Peyer's patch (tissue), 4 donors: ENCODE data around the gene TPSG1.

ENCODE experiments used
- CTCF ChIP-seq, 6 experiments: fragments of 450-650 bp in 4 of 6; fragments of 200-600 bp in 2 of 6; sonication (generic) in 1 of 6; IDR thresholded peaks; one replicate each; pipeline ENCODE4 v1.5.1; 2017 to 2019; ENCODE audit warnings: antibody characterized with exemption in 6 of 6, mild to moderate bottlenecking in 3 of 6, moderate library complexity in 1 of 6
- POLR2A ChIP-seq, 2 donors: fragments of 450-650 bp; IDR thresholded peaks; one replicate each; pipeline ENCODE4 v1.5.1; 2017; ENCODE audit warnings: antibody characterized with exemption in 2 of 2, mild to moderate bottlenecking in 2 of 2, moderate library complexity in 2 of 2

GRCh38 chr16:1184980-1185379 lies 40.1 kb downstream of the TPSG1 start:
- TF ChIP-seq CTCF (IDR thresholded peaks at IDR 0.05): no peak
- TF ChIP-seq POLR2A (IDR thresholded peaks at IDR 0.05): no peak
